A549 (cell line): Measurements from ENCODE around the gene WLS. TPM values are rescaled to one million over a fixed set of nuclear protein-coding genes. Genes with fewer than 3 reads are reported as not detected.

Experiments
- ATAC-seq, 2 experiments: fragments of 200-7000 bp in 1 of 2; fragments of >200 bp in 1 of 2; cut with Nextera tagmentation in 1 of 2; cut with Tn5 transposase in 1 of 2; 3 replicates each; pipeline versions ENCODE4 v1.8.0 to v1.9.1; 2018 to 2020; ENCODE audit warnings: mild to moderate bottlenecking in 1 of 2, moderate library complexity in 1 of 2
- CTCF ChIA-PET: fragments of 300-600 bp; sonication (Branson Sonifier 250); formaldehyde crosslinking; extraction: SDS; loops from one replicate; lab custom pipeline; 2021; ENCODE audit warnings: antibody characterized with exemption, inconsistent platforms; lab: Yijun Ruan, JAX
- POLR2A ChIA-PET: fragments of 350-600 bp; formaldehyde crosslinking; extraction: SDS; loops from one replicate; lab custom pipeline; 2021; ENCODE audit warnings: antibody characterized with exemption, inconsistent platforms; lab: Yijun Ruan, JAX
- DNase-seq, 2 experiments: peaks; one replicate each; pipeline versions ENCODE4 v3.0.0 to v3.0.0-alpha.2; 2011 to 2016; ENCODE audit warnings: low read depth in 1 of 2, low spot score in 1 of 2
- FAIRE-seq: peaks from 2 replicates; lab custom pipeline; 2011; peaks lifted over from hg19 to GRCh38; lab: Jason Lieb, UNC
- H3K27ac ChIP-seq, 2 experiments: fragments of >200 bp; sonication (Bioruptor Twin); formaldehyde crosslinking; 3 replicates each; pipeline ENCODE4 v1.5.1; 2016 to 2017
- H3K4me1 ChIP-seq: fragments of >200 bp; sonication (Bioruptor Twin); formaldehyde crosslinking; 3 replicates; pipeline ENCODE4 v1.6.1; 2016
- H3K4me2 ChIP-seq: fragments of >200 bp; sonication (Bioruptor Twin); formaldehyde crosslinking; 3 replicates; pipeline ENCODE4 v1.6.1; 2016
- H3K4me3 ChIP-seq: fragments of >200 bp; sonication (Bioruptor Twin); formaldehyde crosslinking; 3 replicates; pipeline ENCODE4 v1.5.1; 2016
- H3K9me3 ChIP-seq: fragments of >200 bp; sonication (Bioruptor Twin); formaldehyde crosslinking; 3 replicates; pipeline ENCODE4 v1.6.1; 2016
- ATOH8 ChIP-seq: fragments of 250-450 bp; sonication (Bioruptor Pico); IDR thresholded peaks from 2 replicates; pipeline ENCODE4 v1.5.0; 2020; ENCODE audit warnings: low read depth, mild to moderate bottlenecking, moderate library complexity
- CBX8 ChIP-seq: fragments of 200-600 bp; sonication (generic); IDR thresholded peaks from 2 replicates; pipeline ENCODE4 v1.6.1; 2016
- CEBPB ChIP-seq, 2 experiments: fragments of >200 bp in 1 of 2; sonication (Bioruptor Twin) in 1 of 2; formaldehyde crosslinking in 1 of 2; IDR thresholded peaks; 2 replicates each; pipeline ENCODE4 v1.6.1; 2012 to 2016
- CHD2 ChIP-seq: fragments of 150-350 bp; IDR thresholded peaks from 2 replicates; pipeline ENCODE4 v1.6.1; 2014; ENCODE audit warnings: low read length; ENCODE audit not compliant: partially characterized antibody
- CHD4 ChIP-seq: fragments of 200-600 bp; sonication (generic); IDR thresholded peaks from 2 replicates; pipeline ENCODE4 v1.6.1; 2016; ENCODE audit warnings: antibody characterized with exemption, mild to moderate bottlenecking, borderline replicate concordance
- E2F6 ChIP-seq: IDR thresholded peaks from 2 replicates; pipeline ENCODE4 v1.6.1; 2012; ENCODE audit warnings: low read depth, borderline replicate concordance
- EHF ChIP-seq: fragments of 250-450 bp; sonication (Bioruptor Pico); IDR thresholded peaks from 2 replicates; pipeline ENCODE4 v1.5.0; 2020; ENCODE audit warnings: mild to moderate bottlenecking
- ELK1 ChIP-seq: fragments of 150-350 bp; IDR thresholded peaks from 2 replicates; pipeline ENCODE4 v1.6.1; 2014; ENCODE audit warnings: low read depth, mild to moderate bottlenecking, low read length
- EP300 ChIP-seq, 2 experiments: fragments of >200 bp; sonication (Bioruptor Twin); formaldehyde crosslinking; IDR thresholded peaks; 2 replicates in 1 of 2; 3 replicates in 1 of 2; pipeline ENCODE4 v1.6.1; 2016 to 2017
- FOSL2 ChIP-seq, 2 experiments: fragments of 450-650 bp in 1 of 2; fragments of >200 bp in 1 of 2; sonication (Bioruptor Twin) in 1 of 2; formaldehyde crosslinking; IDR thresholded peaks; 2 replicates each; pipeline versions ENCODE4 v1.5.0 to v1.6.1; 2016 to 2020; ENCODE audit warnings: mild to moderate bottlenecking in 1 of 2, moderate library complexity in 1 of 2
- GATA3 ChIP-seq: IDR thresholded peaks from 2 replicates; pipeline ENCODE4 v1.6.1; 2012; ENCODE audit warnings: borderline replicate concordance
- MYC ChIP-seq: IDR thresholded peaks from 2 replicates; pipeline ENCODE4 v1.6.1; 2012; ENCODE audit warnings: mild to moderate bottlenecking, inconsistent platforms, low read length, improper control_type of control experiment, borderline replicate concordance
- NFE2L2 ChIP-seq: fragments of 150-350 bp; conservative IDR thresholded peaks from 2 replicates; pipeline ENCODE4 v1.6.1; 2014; ENCODE audit warnings: low read length
- POLR2A ChIP-seq: IDR thresholded peaks from 2 replicates; pipeline ENCODE4 v1.6.1; 2012; ENCODE audit warnings: mild to moderate bottlenecking, low read length
- POLR2AphosphoS2 ChIP-seq: conservative IDR thresholded peaks from 2 replicates; pipeline ENCODE4 v1.6.1; 2012; ENCODE audit warnings: low read length, improper control_type of control experiment, inconsistent platforms
- RAD21 ChIP-seq, 2 experiments: fragments of >200 bp in 1 of 2; sonication (Bioruptor Twin) in 1 of 2; formaldehyde crosslinking in 1 of 2; IDR thresholded peaks in 1 of 2; conservative IDR thresholded peaks in 1 of 2; 2 replicates in 1 of 2; 3 replicates in 1 of 2; pipeline ENCODE4 v1.6.1; 2012 to 2018; ENCODE audit warnings: inconsistent platforms in 1 of 2
- REST ChIP-seq: fragments of 200-600 bp; sonication (generic); IDR thresholded peaks from 2 replicates; pipeline ENCODE4 v1.6.1; 2016; ENCODE audit warnings: antibody characterized with exemption, mild to moderate bottlenecking, moderate library complexity
- ZNF302 ChIP-seq: fragments of 250-450 bp; sonication (Bioruptor Pico); IDR thresholded peaks from 2 replicates; pipeline ENCODE4 v1.9.0; 2021; ENCODE audit warnings: inconsistent platforms, mild to moderate bottlenecking, moderate library complexity
- ZSCAN20 ChIP-seq: fragments of 250-450 bp; sonication (Bioruptor Pico); IDR thresholded peaks from 2 replicates; pipeline ENCODE4 v1.8.0; 2022; ENCODE audit warnings: mild to moderate bottlenecking, moderate library complexity
- WGBS: methylation state at CpG from one replicate; pipeline ENCODE4 v1.1.6; 2017; ENCODE audit errors: missing lambda C conversion rate; 5-methylcytosine and 5-hydroxymethylcytosine counted together
- polyA plus RNA-seq, 4 experiments: library from polyadenylated mRNA; depleted of rRNA in 3 of 4; stranded (reverse); fragments of >200 nt; fragmentation: RNase III in 1 of 4; extraction: RNeasy Plus Mini Kit Qiagen cat#74134 plus additional on column Dnase treatment in 1 of 4; gene quantifications; 2 replicates in 3 of 4; 3 replicates in 1 of 4; pipeline ENCODE4 v1.2.3, GENCODE V29; 2011 to 2017

Gene WLS
- polyA plus RNA-seq, 2 of the 4 experiments (the other 2 are of a cell fraction) = 6.6 to 12.1 TPM

GRCh38 chr1:68083686-68084085, 148.6 kb downstream of the WLS start:
- Histone ChIP-seq H3K4me1 (no peaks in the 10 kb centered on the region), H3K27ac (no peak overlapping the region), H3K4me3 (no peak overlapping the region), H3K4me2 (no peak overlapping the region), H3K9me3 (no peaks in the 10 kb centered on the region)
- CTCF ChIA-PET = interaction anchor here (0.5 to 1.5 kb wide), 3 partner anchors 11 to 569 kb away, joined by 3 to 5 read pairs (median 3); no protein-coding TSS in a partner anchor
- DNase-seq (no peak), ATAC-seq (no peak), FAIRE-seq (no peak)
- POLR2A ChIA-PET = no interaction called here
- no peak for TF ChIP-seq MYC
- no peak for TF ChIP-seq FOSL2 (IDR thresholded peaks at IDR 0.05)
- TF ChIP-seq FOSL2 (CRISPR knock-in tag; IDR thresholded peaks at IDR 0.05) = no peak
- no peak for TF ChIP-seq CBX8
- no peak for TF ChIP-seq CHD2
- WGBS = 66% methylated on average over 2 of the region's 2 CpGs

- FAIRE-seq = no peak
- no peak overlapping the region for H3K4me3 ChIP-seq
- no peak overlapping the region for H3K27ac ChIP-seq
- ChIA-PET POLR2A (no interaction called here), CTCF (no interaction called here)
- no peaks in the 10 kb centered on the region for H3K9me3 ChIP-seq
- no peak overlapping the region for H3K4me2 ChIP-seq
- DNase-seq = no peak
- ATAC-seq = no peak
- TF ChIP-seq GATA3 = no peak
- no peak for TF ChIP-seq EHF (CRISPR knock-in tag)
- TF ChIP-seq CEBPB (IDR thresholded peaks at IDR 0.05) = no peak
- TF ChIP-seq ZNF302 (CRISPR knock-in tag) = no peak
- TF ChIP-seq, all 56 proteins: peak for 0
- no peaks in the 10 kb centered on the region for H3K4me1 ChIP-seq
These were observed 150.5 kb downstream of the WLS start for GRCh38 chr1:68081775-68082283.

- 72% methylated on average over 2 of the region's 2 CpGs for WGBS
- TF ChIP-seq ZSCAN20 (CRISPR knock-in tag) (no peak), CHD4 (no peak), E2F6 (no peak), RAD21 (conservative IDR thresholded peaks at IDR 0.05 in 1 of 2, IDR thresholded peaks at IDR 0.05 in 1 of 2) (no peak), POLR2A (no peak), POLR2AphosphoS2 (no peak), ELK1 (no peak), EP300 (IDR thresholded peaks at IDR 0.05) (no peak), REST (no peak), ATOH8 (no peak), NFE2L2 (no peak)
- TF ChIP-seq, all 56 proteins: peak for 0
These were observed 153.7 kb downstream of the WLS start for GRCh38 chr1:68078647-68079046.

More at GRCh38 chr1:68078647-68079046, 153.7 kb downstream of the WLS start:
- FAIRE-seq (no peak), ATAC-seq (no peak), DNase-seq (no peak)
- ChIA-PET POLR2A (no interaction called here), CTCF (no interaction called here)
- Histone ChIP-seq H3K27ac (no peak overlapping the region), H3K9me3 (no peaks in the 10 kb centered on the region), H3K4me3 (no peak overlapping the region), H3K4me1 (no peaks in the 10 kb centered on the region), H3K4me2 (no peak overlapping the region)
